Mammary epithelial cell (primary cell): ENCODE measurements around the gene TMEM150C.
"Not testable (repeated sequence)": the region's sequence is repeated elsewhere in the genome, so short reads cannot be mapped to it uniquely, and the experiment has no call there.

Source experiments
- CTCF ChIP-seq, 2 donors: IDR thresholded peaks in 1 of 2; conservative IDR thresholded peaks in 1 of 2; 2 replicates each; pipeline ENCODE4 v1.5.1; 2011 to 2012; ENCODE audit warnings: inconsistent platforms in 2 of 2, low read length in 2 of 2, mild to moderate bottlenecking in 2 of 2, control low read depth in 1 of 2, low read depth in 1 of 2; ENCODE audit not compliant: insufficient read depth in 1 of 2; ENCODE audit errors: extremely low read depth in 1 of 2
- EZH2 ChIP-seq: IDR thresholded peaks from 2 replicates; pipeline ENCODE4 v1.6.1; 2012; ENCODE audit warnings: low read length, inconsistent platforms, borderline replicate concordance

DNA sequence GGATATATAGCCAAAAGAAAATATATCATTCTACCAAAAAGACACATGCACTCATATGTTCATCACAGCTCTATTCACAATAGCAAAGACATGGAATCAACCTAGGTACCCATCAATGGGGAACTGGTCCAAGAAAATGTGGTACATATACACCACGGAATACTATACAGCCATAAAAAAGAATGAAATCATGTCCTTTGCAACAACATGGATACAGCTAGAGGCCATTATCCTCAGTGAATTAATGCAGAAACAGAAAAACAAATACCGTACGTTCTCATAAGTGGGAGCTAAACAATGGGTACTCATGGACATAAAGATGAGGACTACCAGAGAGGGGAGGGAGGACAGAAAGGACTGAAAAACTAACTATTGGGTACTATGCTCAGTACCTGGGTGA, 13.9 kb downstream of the TMEM150C start:
- TF ChIP-seq CTCF (conservative IDR thresholded peaks at IDR 0.05 in 1 of 2, IDR thresholded peaks at IDR 0.05 in 1 of 2; ENCODE audit: extremely low read depth in 1 of 2, insufficient read depth in 1 of 2, low read depth in 1 of 2, low read length in 2 of 2); EZH2: not testable (repeated sequence)
